ENCODE results near the gene ZNF362.

GRCh38 chr1:33321178-33321577, 64.9 kb downstream of the ZNF362 start:
- TF ChIP-seq, protein P1, sequence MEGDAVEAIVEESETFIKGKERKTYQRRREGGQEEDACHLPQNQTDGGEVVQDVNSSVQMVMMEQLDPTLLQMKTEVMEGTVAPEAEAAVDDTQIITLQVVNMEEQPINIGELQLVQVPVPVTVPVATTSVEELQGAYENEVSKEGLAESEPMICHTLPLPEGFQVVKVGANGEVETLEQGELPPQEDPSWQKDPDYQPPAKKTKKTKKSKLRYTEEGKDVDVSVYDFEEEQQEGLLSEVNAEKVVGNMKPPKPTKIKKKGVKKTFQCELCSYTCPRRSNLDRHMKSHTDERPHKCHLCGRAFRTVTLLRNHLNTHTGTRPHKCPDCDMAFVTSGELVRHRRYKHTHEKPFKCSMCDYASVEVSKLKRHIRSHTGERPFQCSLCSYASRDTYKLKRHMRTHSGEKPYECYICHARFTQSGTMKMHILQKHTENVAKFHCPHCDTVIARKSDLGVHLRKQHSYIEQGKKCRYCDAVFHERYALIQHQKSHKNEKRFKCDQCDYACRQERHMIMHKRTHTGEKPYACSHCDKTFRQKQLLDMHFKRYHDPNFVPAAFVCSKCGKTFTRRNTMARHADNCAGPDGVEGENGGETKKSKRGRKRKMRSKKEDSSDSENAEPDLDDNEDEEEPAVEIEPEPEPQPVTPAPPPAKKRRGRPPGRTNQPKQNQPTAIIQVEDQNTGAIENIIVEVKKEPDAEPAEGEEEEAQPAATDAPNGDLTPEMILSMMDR (conservative IDR thresholded peaks at IDR 0.05): no peak
- TF ChIP-seq ZFX (IDR thresholded peaks at IDR 0.05): no peak
